ENCODE data around the gene UNC5B.
A peak's percentile ranks its signal among the peaks of the same experiment; 100 is the strongest.

UNC5B gene

DNA sequence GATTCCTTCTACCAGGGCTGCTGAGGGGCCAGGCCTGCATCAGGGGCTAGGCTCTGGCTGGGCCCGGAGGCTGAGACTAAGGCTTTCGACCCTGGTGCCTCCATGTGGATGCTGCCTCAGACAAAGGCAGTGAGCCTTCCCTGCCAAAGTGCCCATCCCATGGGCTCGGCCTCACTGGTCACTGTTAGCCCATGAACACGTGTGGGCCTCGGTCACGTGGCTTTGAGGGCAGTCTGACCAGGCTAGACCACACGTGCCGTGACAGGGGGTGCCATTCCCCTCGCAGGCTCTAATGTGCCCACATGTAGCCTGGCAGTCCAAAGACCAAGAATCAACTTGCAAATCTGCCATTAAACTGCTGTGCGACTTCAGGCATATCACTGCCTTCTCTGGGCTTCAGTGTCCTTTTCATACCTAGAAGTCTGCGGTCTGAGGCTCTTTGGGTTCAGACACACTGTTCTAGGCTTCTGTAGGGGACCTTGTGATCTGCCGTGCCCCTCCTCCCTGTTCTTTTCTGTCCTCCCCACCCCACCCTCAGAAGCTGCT lies 89.1 kb downstream of the UNC5B start:
- no peak for DNase-seq (ENCODE audit: low read depth)

GRCh38 chr10:71302451-71302850 lies 90.1 kb downstream of the UNC5B start:
- DNase-seq (ENCODE audit: low read depth), result no peak

- DNase-seq (ENCODE audit: low read depth), result no peak
Observed at GRCh38 chr10:71302874-71303568, 90.7 kb downstream of the UNC5B start.

GRCh38 chr10:71303569-71303907 lies 91.2 kb downstream of the UNC5B start:
- DNase-seq (ENCODE audit: low read depth), result no peak

DNA sequence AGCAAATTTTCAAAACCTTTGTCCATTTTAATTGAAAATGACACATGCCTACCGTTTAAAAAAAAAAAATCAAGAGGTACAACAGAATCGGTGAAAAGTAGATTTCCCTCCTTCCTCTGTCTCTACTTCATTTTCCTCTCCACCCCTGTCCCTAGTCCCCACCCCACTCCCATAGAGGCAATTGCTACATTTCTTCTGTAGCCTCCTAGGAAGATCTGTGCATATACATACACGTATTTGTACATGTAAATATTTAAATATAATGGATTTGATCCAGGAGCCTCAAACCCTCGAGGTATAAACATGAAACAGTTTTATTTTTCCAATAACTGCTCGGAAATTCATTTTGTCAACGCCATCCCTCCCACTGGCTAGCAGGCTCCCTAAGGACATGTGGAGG lies 92.5 kb downstream of the UNC5B start:
- DNase-seq (ENCODE audit: low read depth), result no peak

GRCh38 chr10:71306979-71307378 lies 94.6 kb downstream of the UNC5B start:
- no peak for DNase-seq (ENCODE audit: low read depth)

DNA sequence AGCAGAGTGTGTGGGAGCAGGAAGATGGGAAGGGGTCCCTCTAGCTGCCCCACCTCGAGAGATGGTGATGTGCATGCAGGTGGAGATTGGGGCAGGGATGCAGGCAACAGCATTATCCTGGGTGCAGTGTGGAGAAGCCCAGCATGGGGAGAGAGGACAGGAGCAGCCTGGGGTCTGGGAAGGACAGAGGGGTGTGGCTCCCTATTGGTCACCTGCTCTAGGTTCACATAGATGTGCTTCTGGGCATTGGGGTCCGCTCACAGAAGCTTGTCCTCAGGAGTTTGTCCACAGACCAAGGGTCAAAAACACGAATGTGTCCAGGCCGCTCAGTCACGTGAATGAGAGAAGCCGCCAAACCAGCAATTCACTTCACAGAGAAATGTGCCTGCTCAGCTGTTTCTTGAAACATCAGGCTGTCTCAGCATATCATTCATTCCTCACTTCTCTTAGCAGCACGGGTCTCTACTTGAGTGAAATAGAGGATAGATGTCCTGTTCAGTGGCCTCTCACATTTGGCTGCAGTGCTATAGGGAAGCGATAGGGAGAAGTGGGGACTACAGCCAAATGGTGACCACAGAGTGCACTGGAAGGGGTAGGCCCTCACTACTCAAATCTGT lies 95.2 kb downstream of the UNC5B start:
- no peak for DNase-seq (ENCODE audit: low read depth)

DNA sequence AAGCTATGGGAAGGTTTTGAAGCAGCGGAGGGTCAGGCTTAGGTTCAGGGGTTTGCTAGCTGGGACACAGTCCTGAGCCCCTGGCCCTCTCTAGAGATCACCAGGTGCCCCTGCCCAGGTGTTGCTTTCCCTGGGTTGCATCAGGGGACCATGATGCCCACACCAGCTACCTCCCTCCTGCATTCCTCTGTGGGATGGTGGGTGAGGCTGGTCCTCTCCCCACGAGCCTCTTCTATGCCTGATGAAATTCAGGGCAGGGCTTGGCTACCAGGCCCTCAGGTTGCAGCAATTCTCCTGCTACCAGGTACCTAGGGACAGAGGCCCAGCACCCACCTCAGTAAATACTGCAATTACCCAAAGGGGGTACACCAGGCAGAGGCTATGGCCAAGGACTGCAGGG lies 95.9 kb downstream of the UNC5B start:
- DNase-seq (ENCODE audit: low read depth), result no peak

- DNase-seq (ENCODE audit: low read depth), result no peak
Observed at GRCh38 chr10:71308985-71309384, 96.6 kb downstream of the UNC5B start.

GRCh38 chr10:71309919-71310318 lies 97.5 kb downstream of the UNC5B start:
- DNase-seq (ENCODE audit: low read depth), result no peak

DNA sequence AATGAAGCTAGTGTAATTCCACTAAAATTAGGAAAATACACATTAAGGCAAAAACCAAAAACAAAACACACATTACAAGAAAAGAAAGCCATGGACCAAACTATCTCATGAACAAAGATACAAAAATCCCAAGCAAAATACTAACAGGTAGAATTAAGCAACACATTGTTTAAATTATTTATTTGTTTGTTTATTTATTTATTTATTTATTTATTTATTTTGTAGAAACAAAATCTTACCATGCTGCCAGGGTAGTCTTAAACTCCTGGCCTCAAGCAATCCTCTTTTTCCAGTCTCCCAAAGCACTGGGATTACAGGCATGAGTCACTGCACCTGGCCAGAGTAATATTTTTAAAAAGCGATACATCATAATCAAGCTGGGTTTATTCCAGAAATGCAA lies 99.8 kb downstream of the UNC5B start:
- DNase-seq (ENCODE audit: low read depth), result no peak

DNA sequence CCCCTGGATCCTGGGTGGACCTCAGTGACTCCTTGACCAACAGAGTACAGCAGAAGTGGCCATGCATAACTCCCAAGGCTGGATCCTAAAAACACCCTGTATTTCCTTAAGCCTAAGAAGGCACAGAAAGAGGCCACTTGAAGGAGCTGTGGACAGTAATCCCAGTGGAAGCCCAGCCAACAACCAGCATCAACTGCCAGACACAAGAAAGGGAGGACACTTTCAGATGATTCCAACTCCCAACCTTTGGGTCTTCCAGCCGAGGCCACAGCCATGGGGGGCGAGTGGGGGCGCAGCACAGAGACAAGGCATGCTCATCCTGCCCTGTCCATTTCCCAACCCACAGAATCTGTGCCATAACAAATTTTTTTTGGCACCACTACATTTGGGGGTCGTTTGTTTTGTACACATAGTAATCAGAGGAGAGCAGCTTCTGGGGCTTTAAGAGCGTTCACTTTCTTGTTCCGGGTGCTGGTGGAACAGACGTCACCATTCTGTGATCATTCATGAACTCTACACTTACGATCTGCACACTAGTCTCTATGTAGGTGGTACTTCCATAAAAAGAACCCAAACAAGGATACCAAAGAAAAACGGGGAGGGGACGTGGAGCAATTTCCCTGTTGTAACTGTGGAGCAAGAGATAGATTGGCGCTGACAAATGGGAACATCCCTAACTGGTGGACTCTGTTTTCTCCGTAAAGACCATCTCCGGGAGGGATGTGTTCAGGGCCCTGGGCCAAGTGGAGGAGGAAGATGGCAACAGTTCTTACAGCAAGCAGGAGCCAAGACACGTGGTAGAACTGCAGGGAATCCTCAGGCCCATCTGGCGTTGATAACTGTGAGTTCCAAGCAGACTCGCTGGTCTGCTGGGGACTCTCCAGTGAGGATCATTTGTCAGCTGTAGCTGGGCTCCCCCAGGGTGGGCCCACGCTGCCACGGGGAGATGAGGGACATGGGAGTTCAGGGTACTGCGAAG lies 100.7 kb downstream of the UNC5B start:
- DNase-seq (ENCODE audit: low read depth), result no peak

- DNase-seq (ENCODE audit: low read depth), result peak; percentile 47
Observed at GRCh38 chr10:71314028-71314693, 101.8 kb downstream of the UNC5B start.

GRCh38 chr10:71314694-71315225 lies 102.4 kb downstream of the UNC5B start:
- no peak for DNase-seq (ENCODE audit: low read depth)

DNA sequence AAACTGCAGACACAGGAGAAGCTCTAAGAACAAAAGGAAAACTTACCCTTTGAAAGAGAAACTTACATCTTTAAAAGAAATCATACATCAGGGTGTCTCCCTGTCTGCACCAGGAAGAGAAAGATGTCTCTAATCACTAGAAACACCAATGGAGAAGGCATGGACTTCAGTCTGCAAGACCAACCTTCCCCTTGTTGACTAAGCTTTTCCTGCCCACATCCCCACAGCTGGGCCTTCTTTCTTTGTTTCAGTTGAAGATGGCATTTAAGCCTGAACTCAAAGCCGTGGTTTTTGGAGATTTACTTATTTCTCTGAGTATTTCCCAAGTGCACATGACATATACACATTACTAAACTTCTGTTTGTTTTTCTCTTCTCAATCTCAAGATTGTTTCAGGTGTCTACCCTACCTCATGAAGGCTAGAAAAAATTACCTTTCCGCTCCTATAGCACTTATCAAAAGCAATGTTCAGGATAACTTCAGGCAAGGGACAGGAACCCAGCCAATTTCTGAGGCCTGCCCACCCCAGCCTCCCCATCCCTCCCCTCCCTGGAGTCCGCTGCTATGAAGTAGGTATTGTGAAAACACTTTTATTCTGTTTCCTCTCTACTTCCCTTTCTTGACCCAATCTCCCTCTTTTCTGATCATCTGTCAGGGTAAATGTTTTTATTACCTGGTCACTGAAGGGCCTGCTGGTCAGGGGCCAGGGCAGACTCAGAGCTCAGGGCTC lies 103.9 kb downstream of the UNC5B start:
- no peak for DNase-seq (ENCODE audit: low read depth)

- DNase-seq (ENCODE audit: low read depth), result no peak
Observed at GRCh38 chr10:71316786-71317160, 104.4 kb downstream of the UNC5B start.

- DNase-seq (ENCODE audit: low read depth), result no peak
Observed at GRCh38 chr10:71317739-71318138, 105.4 kb downstream of the UNC5B start.

DNA sequence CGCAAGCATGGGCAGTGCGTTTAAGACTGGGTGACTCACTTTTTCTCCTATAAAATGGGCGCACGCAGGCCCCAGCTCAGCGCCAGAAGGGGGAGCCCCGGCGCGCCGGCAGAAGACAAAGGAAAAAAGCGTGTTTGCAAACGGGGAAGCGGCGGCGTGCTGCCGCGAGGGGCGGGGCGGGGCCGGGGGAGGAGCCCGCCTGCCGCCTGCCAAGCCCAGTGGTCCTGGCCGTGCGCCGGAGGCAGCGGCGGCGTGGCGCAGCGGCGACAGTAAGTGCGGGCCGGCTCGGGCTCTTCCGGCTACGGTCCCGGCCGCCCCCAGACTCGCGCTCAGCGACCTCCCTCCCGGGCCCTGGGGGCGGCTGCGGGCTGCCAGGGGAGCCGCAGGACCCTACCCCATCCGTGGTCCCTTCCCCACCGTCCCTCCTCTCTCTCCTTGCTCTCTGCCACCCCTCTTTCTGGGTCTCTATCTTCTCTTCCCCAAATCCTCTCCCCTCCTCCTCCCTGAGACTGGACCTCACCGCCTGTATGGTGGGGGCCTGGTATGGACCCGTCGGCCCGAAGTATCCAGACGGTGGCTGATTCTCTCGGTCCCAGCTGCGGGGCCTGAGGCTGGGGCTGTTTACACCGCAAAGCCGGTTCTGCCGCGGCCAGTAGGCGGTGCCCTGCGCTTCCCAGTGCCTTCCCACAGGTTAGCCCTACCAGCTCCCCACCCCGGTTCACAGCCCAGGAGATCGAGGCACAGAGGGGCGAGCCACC lies 106.9 kb downstream of the UNC5B start, which contains the start of gene SLC29A3:
Gene SLC29A3, plus strand, starts transcription at position 218 of the 758 bp plus-strand sequence. Its CDS starts 51 bp downstream, at position 269.
- DNase-seq (ENCODE audit: low read depth), result peak; percentile 76

DNA sequence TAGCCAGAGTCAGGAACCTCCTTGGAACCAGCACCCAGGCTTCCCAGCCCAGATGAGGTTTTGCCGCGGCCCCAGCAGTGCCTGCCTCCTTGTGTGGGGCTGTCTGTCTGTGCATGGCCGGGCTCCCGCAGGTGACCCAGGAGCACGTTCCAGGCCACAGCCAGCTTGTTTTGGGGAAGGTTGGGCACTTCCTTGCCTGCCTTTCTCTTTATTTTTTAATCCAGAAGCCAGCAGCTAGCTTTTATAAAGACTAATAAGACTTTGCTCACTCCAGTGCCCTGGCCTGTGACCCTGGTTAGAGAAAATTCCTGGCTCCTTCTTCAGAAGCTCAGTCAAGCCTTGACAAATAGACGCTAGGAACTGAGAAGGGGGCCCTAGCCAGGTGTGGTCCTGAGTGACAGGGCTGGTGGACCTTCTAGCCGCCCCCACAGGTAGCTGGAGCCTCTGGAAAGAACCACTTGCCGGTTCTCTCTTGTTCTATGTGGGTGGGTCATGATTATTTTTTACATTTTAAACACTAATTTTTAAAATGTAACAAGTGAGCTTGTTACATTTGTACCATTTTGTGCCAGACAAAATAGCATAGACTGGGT lies 107.5 kb downstream of the UNC5B start:
- DNase-seq (ENCODE audit: low read depth), result peak; percentile 7

GRCh38 chr10:71320592-71320991 lies 108.2 kb downstream of the UNC5B start:
- DNase-seq (ENCODE audit: low read depth), result no peak

Measured in activated T-cell treated with anti-CD3 and anti-CD28 coated beads for 1 hour (primary cell).